NCI-H146 treated with DMSO at 0.1 percent for 48 hours (cell line): Measurements from ENCODE around the gene RALGAPA2.

Experiments used
- DNase-seq: peaks from one replicate; lab custom pipeline; 2025; ENCODE audit not compliant: unreplicated experiment; lab: John Stamatoyannopoulos, UW

The RALGAPA2 gene

DNA sequence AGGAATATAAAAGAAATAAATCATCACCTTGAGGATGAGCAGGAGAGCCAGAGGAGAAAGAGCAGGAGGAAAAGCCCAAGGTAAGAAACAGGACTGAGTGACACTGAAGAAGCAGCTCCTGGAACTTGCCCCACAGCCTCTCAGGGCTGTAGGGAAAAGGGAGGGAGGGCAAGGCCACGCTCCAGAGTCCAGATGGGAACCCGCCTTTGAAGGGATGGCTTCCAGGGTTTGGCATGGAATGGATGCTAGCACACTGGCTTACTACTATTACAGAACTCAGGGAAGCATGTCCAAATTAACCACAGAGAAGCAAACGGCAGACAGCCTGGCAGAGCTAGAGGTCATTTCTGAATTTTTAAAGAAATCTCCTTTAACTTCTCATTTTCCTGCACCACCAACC lies 26.8 kb downstream of the RALGAPA2 start:
- no peak for DNase-seq

DNA sequence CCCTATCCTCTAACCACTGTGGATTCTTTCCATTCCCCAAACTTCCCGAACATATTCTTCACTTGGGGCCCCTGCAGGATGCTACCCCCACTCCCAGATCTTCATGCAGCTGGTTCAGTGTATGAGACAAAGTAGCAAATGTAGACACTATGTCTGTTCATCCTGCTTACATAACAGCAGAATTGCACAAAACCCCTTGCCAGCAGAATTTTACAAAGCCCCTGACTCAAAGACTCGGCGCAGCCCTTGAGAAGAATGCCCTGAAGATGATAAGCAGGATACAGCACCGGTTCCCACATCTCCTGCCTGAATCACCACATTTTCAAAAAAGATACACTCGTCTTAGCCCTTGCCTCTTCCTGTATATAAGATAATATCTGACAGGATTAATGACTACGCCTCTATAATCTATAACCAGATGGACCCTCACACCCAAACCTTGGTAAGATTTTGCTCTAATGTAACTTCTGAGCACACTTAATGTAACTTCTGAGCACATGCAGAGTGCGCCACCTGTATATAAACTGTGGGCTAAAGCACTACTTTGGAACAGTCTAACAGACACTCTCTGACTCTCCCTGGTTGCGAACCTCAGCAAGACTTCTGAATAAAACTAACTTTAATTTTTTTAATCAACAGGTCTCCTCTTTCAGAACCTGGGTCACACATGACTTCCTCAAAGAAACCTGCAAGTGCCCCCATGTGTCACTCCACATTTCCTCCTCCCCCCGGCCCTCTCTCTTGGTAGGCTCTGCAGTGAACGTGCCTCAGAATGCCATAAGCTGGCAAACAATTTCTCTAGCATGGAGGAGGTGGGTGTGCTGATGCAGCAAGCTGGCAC lies 28.7 kb downstream of the RALGAPA2 start:
- DNase-seq, result no peak

DNA sequence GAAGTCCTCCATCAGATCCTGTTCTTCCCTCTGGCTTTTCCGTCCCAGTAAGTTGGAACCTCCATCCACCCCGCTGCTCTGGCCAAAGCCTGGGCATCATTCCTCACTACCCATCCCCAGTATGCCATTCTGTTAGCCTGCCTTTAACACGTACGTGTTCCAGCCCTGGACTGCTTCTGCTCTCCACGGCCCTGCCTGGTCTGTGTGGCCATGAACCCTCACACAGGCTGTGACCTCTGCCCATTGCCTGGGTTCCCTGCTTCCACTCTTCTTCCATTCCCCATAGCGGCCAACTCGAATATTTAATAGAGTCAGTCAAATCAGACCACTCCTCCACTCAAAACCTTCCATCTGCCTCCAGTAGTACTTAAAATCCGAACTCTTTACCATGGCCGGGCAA lies 29.4 kb downstream of the RALGAPA2 start:
- no peak for DNase-seq

DNA sequence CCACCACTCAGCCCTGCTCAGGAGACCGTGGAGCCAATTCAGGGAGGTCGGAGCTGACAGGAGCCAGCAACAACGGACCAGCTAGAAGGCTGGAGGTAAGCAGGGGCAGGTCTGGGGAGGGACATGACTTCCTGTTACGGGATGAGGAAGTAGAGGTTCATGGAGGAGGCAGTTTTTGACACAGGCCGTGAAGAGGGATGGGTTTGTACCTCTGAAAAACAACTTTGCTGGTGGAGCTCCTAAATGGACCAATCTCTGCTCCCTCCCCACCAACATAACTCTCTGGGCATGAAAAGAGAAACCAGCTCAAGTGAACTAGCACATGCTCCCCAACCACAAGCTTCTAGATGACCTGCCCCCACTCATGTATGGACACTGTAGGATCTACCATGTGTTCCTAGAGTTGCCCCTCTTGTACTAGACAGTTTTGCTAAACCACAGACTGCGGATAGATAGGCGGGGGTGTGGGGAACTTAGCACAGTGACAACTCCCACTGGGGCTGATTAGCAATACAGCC lies 31.4 kb downstream of the RALGAPA2 start:
- DNase-seq, result no peak

DNA sequence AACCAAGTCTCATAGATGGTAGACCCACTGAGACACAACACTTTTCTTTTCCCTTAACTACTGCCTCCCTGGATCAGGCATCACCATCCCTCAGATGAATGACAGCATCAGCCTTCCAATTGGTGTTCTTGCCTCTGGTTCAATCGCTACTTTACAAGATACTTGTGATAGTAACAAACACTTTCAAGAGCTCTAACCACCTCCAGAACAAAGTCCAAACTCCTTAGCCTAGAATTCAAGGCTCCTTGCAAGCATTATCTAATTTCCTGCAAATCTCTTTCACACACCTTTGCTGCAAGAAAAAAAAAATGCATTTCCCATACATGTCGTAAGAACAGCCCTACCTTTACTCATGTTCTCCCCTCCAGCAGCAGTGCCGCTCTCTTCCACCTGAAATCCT lies 33.1 kb downstream of the RALGAPA2 start:
- no peak for DNase-seq

DNA sequence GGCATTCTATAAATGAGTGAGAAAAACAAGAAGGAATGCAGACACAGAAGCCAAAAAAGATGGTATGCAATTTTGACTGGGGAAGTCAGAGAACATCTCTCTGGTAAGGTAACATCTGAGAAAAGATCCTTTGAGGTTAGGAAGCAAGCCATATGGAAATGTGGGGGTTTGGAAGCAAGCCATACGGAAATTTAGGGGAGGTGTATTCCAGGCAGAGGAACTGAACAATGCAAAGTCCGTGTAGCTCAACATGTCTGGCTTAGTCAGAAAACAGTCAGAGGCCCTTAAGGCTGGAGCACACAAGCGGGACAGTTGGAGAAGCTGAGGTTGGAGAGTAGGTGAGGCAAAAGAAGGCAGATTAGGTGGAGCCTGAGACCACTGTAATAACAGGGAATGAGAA lies 35.3 kb downstream of the RALGAPA2 start:
- no peak for DNase-seq

DNA sequence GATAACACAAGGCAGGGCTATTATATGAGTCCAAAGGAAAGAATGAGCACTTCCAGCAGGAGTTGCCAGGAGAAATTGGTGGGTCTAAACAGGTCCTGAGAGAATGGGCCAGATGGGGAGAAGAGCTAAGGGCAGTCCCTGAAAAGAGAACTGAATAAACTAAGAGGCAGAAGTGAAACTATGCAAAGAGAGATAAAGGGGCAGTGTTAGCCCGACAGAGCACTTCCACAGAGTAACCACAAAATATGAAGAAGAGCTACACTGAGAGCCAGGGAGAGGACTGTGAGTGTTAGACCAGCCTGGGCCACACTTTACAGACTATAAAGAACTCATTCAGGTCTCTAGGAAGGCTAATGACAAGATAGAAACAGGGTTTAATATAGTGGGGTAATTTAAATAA lies 43.8 kb downstream of the RALGAPA2 start:
- no peak for DNase-seq

DNA sequence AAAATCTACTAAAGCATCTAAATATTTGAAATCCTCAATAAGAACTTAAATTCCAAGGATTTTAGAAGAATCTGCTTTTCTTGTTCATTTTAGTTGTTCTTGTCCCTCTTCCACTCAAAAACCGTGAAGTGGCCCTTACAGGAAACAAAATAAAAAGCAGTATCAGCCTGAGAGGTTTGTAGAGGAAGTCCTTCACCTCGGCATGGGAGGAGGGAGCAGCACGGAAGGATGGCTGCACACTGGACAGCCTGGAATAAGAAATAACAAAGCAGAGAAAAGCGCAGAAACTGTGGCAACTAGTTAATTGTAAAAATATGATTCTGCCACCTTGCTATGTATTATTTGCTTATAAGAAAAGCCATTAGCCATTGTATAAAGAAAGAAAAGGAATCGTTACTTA lies 46.1 kb downstream of the RALGAPA2 start:
- DNase-seq, result no peak

DNA sequence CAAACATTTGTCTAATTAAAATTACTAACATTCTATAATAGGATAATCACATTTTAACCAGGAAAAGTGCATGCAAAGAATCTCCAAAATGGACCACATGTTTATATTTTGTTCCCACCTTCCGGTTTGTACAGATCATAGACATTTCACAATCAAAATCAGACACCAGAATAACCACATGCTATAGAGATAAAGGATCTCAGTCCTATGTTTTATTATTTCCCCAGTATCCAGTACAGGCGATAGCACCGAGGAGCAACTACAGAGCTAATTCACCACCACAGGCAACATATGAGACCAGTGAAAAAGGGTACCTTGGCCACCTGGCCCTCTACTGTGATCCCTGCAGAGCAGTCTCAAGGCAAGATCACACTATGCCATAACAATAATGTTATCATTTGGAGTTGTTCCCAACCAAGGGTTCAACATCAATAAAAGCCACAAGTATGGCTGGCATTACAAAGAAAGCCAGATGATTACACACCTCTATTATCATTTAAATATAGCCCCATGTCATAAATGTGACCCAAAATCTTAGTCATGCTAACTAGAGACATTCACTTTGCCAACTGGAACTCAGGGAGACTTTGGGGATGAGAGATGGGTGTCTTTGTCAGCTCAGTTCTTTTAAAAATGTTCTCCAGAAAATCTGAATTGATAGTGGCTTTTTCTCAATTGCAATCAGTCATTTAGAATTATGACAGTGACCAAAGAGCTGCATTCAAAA lies 46.7 kb downstream of the RALGAPA2 start:
- no peak for DNase-seq

DNA sequence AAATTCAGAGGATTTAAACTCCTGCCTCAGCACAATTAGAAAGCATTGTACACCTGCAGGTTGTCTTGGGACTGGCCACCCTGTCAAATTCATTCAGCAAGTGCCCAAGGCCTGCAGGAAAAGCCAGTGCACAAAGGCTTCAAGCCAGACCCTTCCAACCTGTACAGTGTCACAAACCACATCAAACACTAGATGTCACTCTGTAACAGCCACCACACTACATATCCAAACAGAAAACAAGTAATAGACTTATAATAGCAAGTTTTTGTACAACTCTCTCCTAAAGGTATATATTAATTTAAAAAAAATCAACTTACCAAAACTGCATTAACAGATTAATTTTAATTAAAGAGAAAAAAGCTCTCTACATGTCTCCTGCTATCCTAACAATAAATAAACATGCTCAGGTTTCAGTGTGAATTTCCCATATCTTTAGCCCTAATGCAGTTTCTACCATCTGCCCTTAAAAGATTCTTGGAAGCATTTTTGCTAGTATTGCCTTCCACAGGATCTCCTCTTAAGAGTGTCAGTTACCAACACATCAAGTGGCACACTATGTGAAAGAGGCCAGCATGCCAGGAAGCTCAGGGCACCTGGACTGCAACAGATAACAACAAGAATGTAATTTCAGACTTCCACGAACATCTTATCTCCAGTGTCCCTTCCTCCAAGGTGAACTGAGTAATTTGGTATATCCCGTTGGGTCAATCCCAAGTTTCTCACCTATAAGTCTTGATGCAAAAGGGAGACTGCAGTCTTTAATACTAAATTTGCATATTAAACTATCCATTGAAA lies 47.5 kb downstream of the RALGAPA2 start:
- DNase-seq, result peak; percentile 31

DNA sequence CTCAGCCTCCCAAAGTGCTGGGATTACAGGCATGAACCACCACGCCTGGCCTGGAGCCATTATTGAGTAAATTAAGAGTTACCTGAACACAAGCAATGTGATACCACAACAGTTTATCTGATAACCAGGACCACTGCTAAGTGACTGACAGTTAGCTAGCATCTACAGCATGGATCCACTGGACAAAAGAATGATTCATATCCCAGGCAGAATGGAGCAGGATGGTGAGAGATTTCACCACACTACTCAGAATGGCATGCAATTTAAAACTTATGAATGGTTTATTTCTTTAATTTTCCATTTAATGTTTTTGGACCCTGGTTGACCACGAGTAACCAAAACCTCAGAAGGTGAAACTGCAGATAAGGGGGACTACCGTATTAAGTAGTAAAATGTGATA lies 48.6 kb downstream of the RALGAPA2 start:
- DNase-seq, result no peak

DNA sequence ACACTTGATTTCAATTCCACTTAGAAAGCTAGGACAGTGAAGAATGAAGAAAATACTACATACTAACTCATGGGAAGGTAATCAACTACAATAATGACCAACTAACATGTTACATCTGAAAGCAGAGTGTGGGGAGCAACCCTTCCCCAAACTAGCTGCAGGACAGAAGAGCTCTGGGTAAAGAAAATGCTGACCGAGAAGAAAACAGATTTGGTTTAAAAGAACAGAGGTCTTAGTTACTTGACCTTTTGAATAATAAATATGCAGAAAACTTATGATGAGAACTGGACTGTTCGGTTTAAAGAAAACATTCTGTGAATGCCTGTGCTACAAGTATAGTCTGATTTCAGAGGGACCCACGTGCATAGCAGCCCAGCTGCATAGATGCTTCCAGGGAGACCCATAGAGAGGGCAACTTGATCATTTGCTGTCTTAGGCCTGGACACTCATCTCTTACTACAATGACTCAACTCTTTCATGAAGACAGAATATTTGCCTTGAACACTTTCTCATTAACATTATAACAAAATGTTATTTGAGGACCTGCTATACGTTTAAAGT lies 53.5 kb downstream of the RALGAPA2 start:
- DNase-seq, result no peak

DNA sequence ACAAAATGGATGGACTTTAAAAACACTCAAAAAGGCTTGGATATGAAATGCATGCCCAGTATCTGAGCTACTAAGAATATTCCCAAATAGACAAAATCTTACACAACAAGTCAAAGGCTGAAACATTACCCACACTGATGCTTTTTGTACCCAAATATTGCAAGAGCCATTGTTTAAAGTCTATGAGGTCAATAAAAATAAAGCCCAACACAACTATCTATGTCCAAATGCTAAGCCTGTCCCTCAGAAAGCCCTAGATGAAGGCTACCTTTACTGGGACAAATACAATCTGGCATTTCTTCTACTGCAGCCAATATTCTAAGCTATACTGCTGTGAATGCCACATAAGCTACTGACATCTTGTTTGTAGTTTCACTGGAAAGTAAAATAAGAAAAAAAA lies 54.3 kb downstream of the RALGAPA2 start:
- no peak for DNase-seq

DNA sequence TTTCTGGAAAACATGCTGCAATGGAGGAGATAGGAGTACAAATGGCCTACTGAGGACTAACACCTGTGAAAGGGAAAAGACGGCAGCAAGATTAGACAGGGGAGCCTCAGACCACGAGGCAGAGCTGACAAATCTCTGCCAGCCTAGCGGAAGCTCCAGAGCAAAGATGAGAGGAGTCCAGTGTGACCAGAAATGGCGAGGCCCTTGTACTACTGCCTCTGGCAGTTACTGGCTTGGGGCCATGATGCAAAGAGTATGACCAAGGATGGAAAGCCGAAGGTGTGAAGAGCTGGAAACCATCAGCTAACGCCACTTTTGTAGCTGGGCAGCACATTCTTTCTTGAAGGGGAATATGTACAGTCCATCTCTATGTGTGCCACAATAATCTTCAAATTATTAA lies 55.4 kb downstream of the RALGAPA2 start:
- no peak for DNase-seq

DNA sequence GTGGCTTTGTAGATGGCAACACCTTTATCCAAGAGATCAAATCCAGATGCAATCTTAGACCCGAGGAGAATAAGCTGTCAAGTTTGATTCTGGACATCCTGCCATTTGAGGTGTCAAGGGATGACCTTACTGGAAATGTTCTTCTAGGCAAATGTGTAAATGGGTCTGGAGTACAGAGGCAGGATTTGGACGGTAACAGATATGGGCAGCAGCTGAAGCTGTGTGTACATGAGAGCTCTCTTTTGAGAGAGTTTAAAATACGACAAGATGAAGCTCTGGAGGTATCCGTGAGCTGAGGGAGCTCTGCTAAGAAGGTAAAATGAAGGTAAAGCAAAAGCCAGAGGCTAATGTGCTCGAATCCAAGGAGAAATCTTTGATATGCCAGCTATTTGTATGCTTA lies 56.6 kb downstream of the RALGAPA2 start:
- no peak for DNase-seq

DNA sequence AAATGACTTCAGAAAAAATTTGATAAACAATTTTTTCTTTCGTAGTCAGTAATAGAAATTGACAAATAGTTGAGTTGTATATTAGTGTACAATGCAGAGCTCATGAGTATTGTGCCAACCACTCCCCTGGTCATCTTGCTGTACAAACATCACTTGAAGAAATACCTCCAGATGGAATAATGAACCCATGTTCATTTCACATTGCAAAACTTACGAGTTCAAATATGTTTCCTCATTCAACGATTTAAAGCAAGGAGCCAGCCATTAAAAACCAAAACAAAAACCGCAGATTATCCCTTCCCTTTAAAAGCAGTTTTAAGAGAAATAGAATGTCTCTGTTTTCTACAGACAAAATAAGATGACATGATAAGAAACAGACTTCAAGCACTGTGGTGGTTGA lies 62.5 kb downstream of the RALGAPA2 start:
- DNase-seq, result no peak

DNA sequence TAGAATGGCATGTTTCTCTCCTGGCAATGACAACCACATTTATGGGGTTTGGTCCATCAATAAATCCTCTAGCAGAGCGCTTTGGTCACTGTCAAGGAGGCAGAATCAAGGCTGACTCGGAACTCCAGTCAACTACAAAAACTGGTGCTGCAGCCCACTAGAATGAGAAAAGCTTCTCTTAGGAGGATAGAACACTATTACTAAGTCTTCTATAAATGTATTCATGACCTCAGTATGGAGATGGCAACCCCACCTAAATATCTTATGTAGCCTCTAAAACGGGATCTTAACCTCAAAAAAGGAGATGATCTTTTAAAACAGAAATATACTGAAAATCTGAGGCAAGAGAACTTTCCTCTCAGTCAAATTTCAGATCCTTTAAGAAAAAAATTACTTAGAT lies 68.5 kb downstream of the RALGAPA2 start:
- DNase-seq, result no peak

DNA sequence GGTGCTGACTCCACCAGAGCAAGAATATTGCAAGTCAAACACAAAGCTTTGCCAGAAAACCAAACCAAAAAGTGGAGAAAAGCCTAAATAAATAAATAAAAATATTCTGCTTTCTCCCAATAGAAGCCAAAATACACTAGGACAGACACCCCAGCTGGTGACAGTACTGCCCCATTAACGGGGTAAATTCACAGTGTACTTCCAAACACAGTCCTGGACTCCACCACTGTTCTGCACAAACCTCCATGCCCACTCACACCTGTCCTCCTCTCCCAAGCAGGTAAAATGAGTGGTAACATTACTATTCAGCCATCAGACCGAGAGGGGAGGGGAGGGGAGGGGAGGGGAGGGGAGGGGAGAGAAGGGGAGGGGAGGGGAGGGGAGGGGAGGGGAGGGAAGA lies 70.7 kb downstream of the RALGAPA2 start:
- DNase-seq, result no peak

DNA sequence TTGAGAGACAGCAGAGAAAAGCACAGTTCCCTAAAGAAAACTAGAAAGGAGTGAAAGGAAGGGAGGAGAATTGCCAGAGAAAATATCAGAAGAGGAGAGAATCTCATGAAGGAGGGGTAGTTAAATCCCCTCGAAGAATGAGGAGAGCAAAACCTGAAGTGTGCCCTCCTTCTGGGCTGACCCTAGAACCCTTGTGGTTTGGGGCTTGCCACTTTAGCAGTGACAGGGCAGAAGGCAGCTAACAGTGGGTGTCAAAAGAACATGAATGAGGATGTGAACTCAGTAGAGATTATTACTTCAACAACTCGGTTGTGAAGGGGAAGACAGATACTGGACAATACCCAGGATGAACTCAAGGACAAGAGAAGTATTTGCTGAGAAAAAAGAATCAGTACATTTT lies 73.6 kb downstream of the RALGAPA2 start:
- DNase-seq, result no peak

DNA sequence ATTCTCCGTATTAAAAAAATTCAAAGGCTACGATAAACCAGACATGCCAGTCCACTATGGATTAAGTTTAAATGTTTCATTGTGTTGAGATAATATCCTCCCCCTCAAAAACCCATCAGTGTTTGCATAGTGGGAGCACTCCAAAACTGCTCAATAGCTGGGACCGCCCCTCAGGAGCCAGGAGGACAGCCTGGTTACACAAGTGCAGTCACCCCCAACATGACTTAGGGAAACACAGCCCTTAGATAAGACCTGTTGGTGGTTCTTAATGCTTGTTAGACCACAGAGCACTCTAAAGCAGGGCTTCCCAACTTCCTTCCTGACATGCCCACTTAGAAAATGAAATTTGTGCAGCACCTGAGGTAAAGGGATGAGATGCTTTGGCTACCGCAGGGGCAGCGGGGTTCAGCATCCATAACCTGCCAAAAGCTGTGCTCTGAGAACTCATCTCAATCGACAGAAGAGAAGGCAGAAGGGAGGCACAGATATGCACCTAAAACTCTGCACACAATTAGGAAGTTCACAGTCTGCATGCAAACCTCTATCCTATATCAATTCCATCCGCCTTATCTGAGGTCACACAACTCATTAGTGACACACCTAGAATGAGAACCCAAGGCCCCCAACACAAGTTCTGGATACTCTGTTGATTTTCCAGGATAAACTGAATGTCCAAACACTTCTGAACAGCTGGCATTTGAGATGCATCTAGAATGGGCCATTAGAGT lies 74.3 kb downstream of the RALGAPA2 start:
- DNase-seq, result no peak

DNA sequence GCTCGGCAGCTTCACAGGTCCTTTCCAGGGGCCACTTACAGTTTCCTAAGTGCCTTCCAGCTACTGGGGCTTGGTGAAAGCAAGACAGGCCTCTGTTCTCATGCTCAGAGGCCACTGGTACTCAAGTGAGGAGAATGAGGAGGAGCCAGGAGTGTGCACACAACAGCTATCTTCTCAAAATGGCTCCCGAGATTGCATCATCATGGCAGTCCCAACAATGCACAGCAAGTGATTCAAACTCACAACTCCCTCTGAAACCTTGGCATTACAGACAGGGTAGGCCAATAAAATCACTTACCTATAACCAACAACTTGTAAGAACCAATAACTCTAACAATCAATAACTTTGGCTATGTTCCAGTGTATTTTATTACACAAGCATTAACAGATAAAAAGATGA lies 77.4 kb downstream of the RALGAPA2 start:
- no peak for DNase-seq
